H1 (cell line): ENCODE results near the gene NTS. TPM values are rescaled to one million over a fixed set of nuclear protein-coding genes. Genes with fewer than 3 reads are reported as not detected.

Experiments used
- CTCF ChIA-PET: fragments of 300-600 bp; sonication (Branson Sonifier 250); formaldehyde crosslinking; loops from one replicate; lab custom pipeline; 2021; ENCODE audit not compliant: partially characterized antibody; lab: Charles Lee
- POLR2A ChIA-PET: fragments of 300-600 bp; sonication (Branson Sonifier 250); formaldehyde crosslinking; loops from one replicate; lab custom pipeline; 2021; ENCODE audit warnings: inconsistent platforms; ENCODE audit not compliant: partially characterized antibody; lab: Charles Lee
- DNase-seq, 2 experiments: peaks; one replicate each; pipeline versions ENCODE4 v3.0.0 to v3.0.0-alpha.2; 2010 to 2022; ENCODE audit warnings: low spot score in 2 of 2, low read depth in 1 of 2, mixed read lengths in 1 of 2
- FAIRE-seq: peaks from 2 replicates; lab custom pipeline; 2011; peaks lifted over from hg19 to GRCh38; lab: Jason Lieb, UNC
- H2AFZ ChIP-seq: 2 replicates; pipeline ENCODE4 v1.8.1; 2012; ENCODE audit warnings: low read length, inconsistent platforms
- H2AK5ac ChIP-seq: 2 replicates; pipeline ENCODE4 v1.6.1; 2013; ENCODE audit warnings: low read depth, low read length
- H2BK120ac ChIP-seq: replicated peaks from 2 replicates; pipeline ENCODE3; 2013; ENCODE audit warnings: low read depth, low read length, inconsistent platforms
- H2BK12ac ChIP-seq: 2 replicates; pipeline ENCODE4 v1.6.1; 2013; ENCODE audit warnings: low read depth, low read length
- H2BK15ac ChIP-seq: 2 replicates; pipeline ENCODE4 v1.6.1; 2013; ENCODE audit warnings: low read length
- H2BK20ac ChIP-seq: 2 replicates; pipeline ENCODE4 v1.6.1; 2013; ENCODE audit warnings: low read length
- H2BK5ac ChIP-seq: 2 replicates; pipeline ENCODE4 v1.6.1; 2013; ENCODE audit warnings: low read depth, low read length
- H3K14ac ChIP-seq: 2 replicates; pipeline ENCODE4 v1.6.1; 2013; ENCODE audit warnings: inconsistent platforms; ENCODE audit not compliant: insufficient read length
- H3K18ac ChIP-seq: 2 replicates; pipeline ENCODE4 v1.6.1; 2013; ENCODE audit warnings: low read length; ENCODE audit errors: extremely low read depth
- H3K23ac ChIP-seq: 2 replicates; pipeline ENCODE4 v1.6.1; 2013; ENCODE audit warnings: inconsistent platforms; ENCODE audit not compliant: insufficient read length
- H3K23me2 ChIP-seq: 2 replicates; pipeline ENCODE4 v1.6.1; 2013; ENCODE audit warnings: low read depth, low read length
- H3K27ac ChIP-seq: 2 replicates; pipeline ENCODE4 v1.6.1; 2011; ENCODE audit warnings: low read depth, low read length, inconsistent platforms
- H3K27me3 ChIP-seq, 4 experiments: replicated peaks in 1 of 4; 1 replicate in 1 of 4; 2 replicates in 3 of 4; pipeline versions ENCODE4 v1.6.1 to v1.8.1; 2011 to 2013; ENCODE audit warnings: low read length in 3 of 4, mild to moderate bottlenecking in 3 of 4, inconsistent platforms in 2 of 4, mixed read lengths in 2 of 4, moderate library complexity in 1 of 4; ENCODE audit not compliant: control insufficient read depth in 3 of 4, insufficient read depth in 3 of 4; ENCODE audit errors: extremely low read depth in 1 of 4
- H3K36me3 ChIP-seq, 4 experiments: 2 replicates each; pipeline versions ENCODE4 v1.6.1 to v1.8.1; 2011 to 2013; ENCODE audit warnings: mild to moderate bottlenecking in 4 of 4, low read length in 3 of 4, moderate library complexity in 2 of 4, control low read depth in 1 of 4, inconsistent platforms in 1 of 4; ENCODE audit not compliant: insufficient read depth in 4 of 4, control insufficient read depth in 2 of 4
- H3K4ac ChIP-seq: replicated peaks from 2 replicates; pipeline ENCODE3; 2013; ENCODE audit warnings: low read length, low read depth, mixed read lengths, inconsistent platforms; ENCODE audit not compliant: insufficient read length
- H3K4me1 ChIP-seq, 4 experiments: replicated peaks in 1 of 4; 1 replicate in 1 of 4; 2 replicates in 3 of 4; pipeline versions ENCODE4 v1.6.1 to v1.8.1; 2011 to 2013; ENCODE audit warnings: low read length in 3 of 4, inconsistent platforms in 2 of 4, mixed read lengths in 1 of 4; ENCODE audit not compliant: insufficient read depth in 4 of 4, control insufficient read depth in 3 of 4
- H3K4me2 ChIP-seq, 2 experiments: 2 replicates each; pipeline versions ENCODE4 v1.6.1 to v1.8.1; 2011 to 2013; ENCODE audit warnings: low read depth in 2 of 2, low read length in 2 of 2, control low read depth in 1 of 2, inconsistent platforms in 1 of 2, mild to moderate bottlenecking in 1 of 2; ENCODE audit not compliant: insufficient read depth in 1 of 2
- H3K4me3 ChIP-seq, 4 experiments: fragments of 200-600, 300-600 bp in 1 of 4; sonication (generic), shearing (Covaris generic), sonication (Bioruptor Twin) in 1 of 4; 2 replicates each; pipeline versions ENCODE4 v1.5.1 to v1.8.1; 2011 to 2016; ENCODE audit warnings: low read length in 4 of 4, low read depth in 3 of 4, control low read depth in 2 of 4, inconsistent platforms in 2 of 4, mild to moderate bottlenecking in 2 of 4, mixed read lengths in 1 of 4, moderate library complexity in 1 of 4; ENCODE audit not compliant: insufficient read depth in 2 of 4; ENCODE audit errors: extremely low read depth in 1 of 4
- H3K56ac ChIP-seq: replicated peaks from 2 replicates; pipeline ENCODE3; 2013; ENCODE audit warnings: low read depth, mild to moderate bottlenecking, mixed read lengths, low read length, inconsistent platforms; ENCODE audit not compliant: insufficient read length
- H3K79me1 ChIP-seq: 2 replicates; pipeline ENCODE4 v1.6.1; 2013; ENCODE audit warnings: low read depth, low read length, control low read depth
- H3K79me2 ChIP-seq, 2 experiments: 2 replicates each; pipeline versions ENCODE4 v1.6.1 to v1.8.1; 2012 to 2013; ENCODE audit warnings: low read length in 2 of 2, mild to moderate bottlenecking in 2 of 2, inconsistent platforms in 1 of 2; ENCODE audit not compliant: insufficient read depth in 2 of 2, control insufficient read depth in 1 of 2
- H3K9ac ChIP-seq, 4 experiments: replicated peaks in 1 of 4; 1 replicate in 1 of 4; 2 replicates in 3 of 4; pipeline versions ENCODE4 v1.6.1 to v1.8.1; 2011 to 2013; ENCODE audit warnings: low read depth in 3 of 4, low read length in 3 of 4, control low read depth in 2 of 4, mild to moderate bottlenecking in 2 of 4, moderate library complexity in 2 of 4, inconsistent platforms in 1 of 4; ENCODE audit errors: extremely low read depth in 1 of 4
- H3K9me3 ChIP-seq, 2 experiments: 2 replicates each; pipeline versions ENCODE4 v1.6.1 to v1.8.1; 2012 to 2013; ENCODE audit warnings: mild to moderate bottlenecking in 2 of 2, moderate library complexity in 2 of 2, control low read depth in 1 of 2, inconsistent platforms in 1 of 2, low read depth in 1 of 2, low read length in 1 of 2, mixed read lengths in 1 of 2; ENCODE audit not compliant: insufficient read depth in 2 of 2
- H4K20me1 ChIP-seq, 2 experiments: replicated peaks in 1 of 2; 2 replicates each; pipeline versions ENCODE3 to v1.8.1; 2011 to 2013; ENCODE audit warnings: inconsistent platforms in 2 of 2, low read length in 2 of 2, mild to moderate bottlenecking in 1 of 2; ENCODE audit not compliant: insufficient read depth in 2 of 2, control insufficient read depth in 1 of 2
- H4K5ac ChIP-seq: 2 replicates; pipeline ENCODE4 v1.6.1; 2013; ENCODE audit warnings: low read length, low read depth, mixed read lengths, inconsistent platforms; ENCODE audit not compliant: insufficient read length
- H4K8ac ChIP-seq: 2 replicates; pipeline ENCODE4 v1.8.0; 2013; ENCODE audit warnings: mild to moderate bottlenecking, moderate library complexity, low read length, inconsistent platforms; ENCODE audit not compliant: insufficient read depth; ENCODE audit errors: extremely low read depth
- H4K91ac ChIP-seq: replicated peaks from 2 replicates; pipeline ENCODE3; 2013; ENCODE audit warnings: low read length, mixed read lengths, inconsistent platforms; ENCODE audit not compliant: insufficient read length
- BACH1 ChIP-seq: IDR thresholded peaks from 2 replicates; pipeline ENCODE4 v1.6.1; 2012; ENCODE audit warnings: low read length, improper control_type of control experiment
- CTBP2 ChIP-seq: IDR thresholded peaks from 2 replicates; pipeline ENCODE4 v1.7.0; 2011; ENCODE audit warnings: borderline replicate concordance, mild to moderate bottlenecking, moderate library complexity, mixed read lengths, low read length; ENCODE audit not compliant: insufficient read depth, insufficient read length
- KDM5A ChIP-seq: fragments of 200-600 bp; IDR thresholded peaks from 2 replicates; pipeline ENCODE4 v1.7.1; 2012; ENCODE audit warnings: mild to moderate bottlenecking, low read length, inconsistent platforms, mixed read lengths
- NANOG ChIP-seq: IDR thresholded peaks from 2 replicates; pipeline ENCODE4 v1.6.1; 2011; ENCODE audit warnings: low read length, low read depth, mild to moderate bottlenecking, inconsistent platforms; ENCODE audit not compliant: insufficient read depth, poor library complexity, severe bottlenecking
- RFX5 ChIP-seq: IDR thresholded peaks from 2 replicates; pipeline ENCODE4 v1.6.1; 2011; ENCODE audit warnings: low read depth, low read length, improper control_type of control experiment, borderline replicate concordance
- SP1 ChIP-seq: IDR thresholded peaks from 2 replicates; pipeline ENCODE4 v1.6.1; 2011; ENCODE audit warnings: low read depth, low read length
- polyA plus RNA-seq, 7 experiments: library from polyadenylated mRNA; depleted of rRNA in 3 of 7; stranded (reverse) in 5 of 7; unstranded in 2 of 7; fragments of >200 nt in 5 of 7; fragments of 200-250 nt in 2 of 7; gene quantifications; 1 replicate in 5 of 7; 2 replicates in 1 of 7; 4 replicates in 1 of 7; pipeline versions ENCODE4 v1.2.1 to v1.2.3, GENCODE V29; 2011 to 2013; ENCODE audit warnings: missing spikeins in 2 of 7, mixed read lengths in 2 of 7
- total RNA-seq: library from RNA; stranded (reverse); fragmentation: NEBNext Ultra II Directional; extraction: Animal tissue kit (Norgen Biotek cat#: 25700); gene quantifications from 2 replicates; pipeline ENCODE4 v1.2.1, GENCODE V29; 2021

Gene NTS
- total and polyA plus RNA-seq, 2 of the 8 experiments (the other 6 are each of a cell fraction or from before 2014, with no cell fraction given), result 17.0 to 36.6 TPM

DNA sequence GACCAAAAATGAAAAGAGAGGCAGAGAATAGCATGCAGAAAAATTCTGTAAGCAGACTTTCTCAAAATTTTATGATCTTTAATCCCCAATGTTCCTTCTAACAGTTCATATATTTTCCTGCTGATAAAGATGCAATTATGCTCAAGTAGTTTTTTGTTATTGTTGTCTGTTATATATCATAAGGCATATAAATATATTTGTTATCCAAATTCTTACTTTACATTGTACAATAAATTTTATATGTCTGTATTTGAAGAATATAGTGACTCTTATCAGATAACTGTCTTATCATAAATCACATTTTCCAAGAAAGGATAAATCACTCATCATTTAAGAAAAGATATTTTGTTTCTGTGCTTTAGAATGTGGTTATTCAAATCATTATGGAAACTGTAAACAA lies 40.5 kb upstream of the NTS start:
- no peaks in the 10 kb centered on the region for H3K27me3 ChIP-seq
- no peak overlapping the region for H4K91ac ChIP-seq
- POLR2A ChIA-PET, result no interaction called here
- TF ChIP-seq BACH1 (no peak), CTBP2 (no peak), KDM5A (no peak), NANOG (no peak), RFX5 (no peak), SP1 (no peak)

More for the DNA sequence above, 40.5 kb upstream of the NTS start:
- Histone ChIP-seq H3K23ac (no peak overlapping the region), H2AFZ (no peak overlapping the region), H2BK15ac (no peak overlapping the region), H4K8ac (no peak overlapping the region), H2AK5ac (no peak overlapping the region), H2BK5ac (no peak overlapping the region), H3K36me3 (no peaks in the 10 kb centered on the region), H3K4me2 (no peak overlapping the region), H3K18ac (no peak overlapping the region), H3K14ac (no peak overlapping the region), H3K9me3 (no peaks in the 10 kb centered on the region), H3K56ac (no peak overlapping the region), H3K79me1 (no peaks in the 10 kb centered on the region), H3K23me2 (no peaks in the 10 kb centered on the region), H2BK12ac (no peak overlapping the region), H2BK120ac (no peak overlapping the region), H3K9ac (no peak overlapping the region), H3K27ac (no peak overlapping the region), H3K79me2 (no peaks in the 10 kb centered on the region), H3K4me1 (peaks cover 0 to 9% (median 2%) of the 10 kb centered on the region in 4 experiments; a peak in 5 of 7 replicates), H4K20me1 (no peaks in the 10 kb centered on the region), H3K4ac (no peak overlapping the region), H4K5ac (no peak overlapping the region), H3K4me3 (no peak overlapping the region), H2BK20ac (no peak overlapping the region)
- DNase-seq (no peak), FAIRE-seq (no peak)
- CTCF ChIA-PET, result interaction anchor here (1.0 kb wide), 1 partner anchor 12 kb away, joined by 4 read pairs; no protein-coding TSS in a partner anchor
